ENCODE data around the gene HAPLN1. TPM values are rescaled to one million over a fixed set of nuclear protein-coding genes. Genes with fewer than 3 reads are reported as not detected.

The HAPLN1 gene
- total RNA-seq, 2 donors from 2014 or later, result 0.14 TPM; not detected in 1

GRCh38 chr5:83751201-83751600, 30.5 kb upstream of the HAPLN1 start:
- Histone ChIP-seq H3K9me3 (no peaks in the 10 kb centered on the region), H3K4me1 (replicated peaks) (no peaks in the 10 kb centered on the region), H3K36me3 (no peaks in the 10 kb centered on the region), H3K4me3 (no peak overlapping the region), H3K27ac (no peak overlapping the region), H3K27me3 (replicated peaks; ENCODE audit: insufficient read depth) (no peaks in the 10 kb centered on the region)
- no peak for DNase-seq (ENCODE audit: low spot score)
- intact Hi-C loops (cut with DNase I), result no loop called here
- 52% methylated on average over 1 of the region's 1 CpG for WGBS
- TF ChIP-seq POLR2A (IDR thresholded peaks at IDR 0.05) (no peak), POLR2AphosphoS5 (IDR thresholded peaks at IDR 0.05) (no peak)
- TF ChIP-seq, protein P1, sequence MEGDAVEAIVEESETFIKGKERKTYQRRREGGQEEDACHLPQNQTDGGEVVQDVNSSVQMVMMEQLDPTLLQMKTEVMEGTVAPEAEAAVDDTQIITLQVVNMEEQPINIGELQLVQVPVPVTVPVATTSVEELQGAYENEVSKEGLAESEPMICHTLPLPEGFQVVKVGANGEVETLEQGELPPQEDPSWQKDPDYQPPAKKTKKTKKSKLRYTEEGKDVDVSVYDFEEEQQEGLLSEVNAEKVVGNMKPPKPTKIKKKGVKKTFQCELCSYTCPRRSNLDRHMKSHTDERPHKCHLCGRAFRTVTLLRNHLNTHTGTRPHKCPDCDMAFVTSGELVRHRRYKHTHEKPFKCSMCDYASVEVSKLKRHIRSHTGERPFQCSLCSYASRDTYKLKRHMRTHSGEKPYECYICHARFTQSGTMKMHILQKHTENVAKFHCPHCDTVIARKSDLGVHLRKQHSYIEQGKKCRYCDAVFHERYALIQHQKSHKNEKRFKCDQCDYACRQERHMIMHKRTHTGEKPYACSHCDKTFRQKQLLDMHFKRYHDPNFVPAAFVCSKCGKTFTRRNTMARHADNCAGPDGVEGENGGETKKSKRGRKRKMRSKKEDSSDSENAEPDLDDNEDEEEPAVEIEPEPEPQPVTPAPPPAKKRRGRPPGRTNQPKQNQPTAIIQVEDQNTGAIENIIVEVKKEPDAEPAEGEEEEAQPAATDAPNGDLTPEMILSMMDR (IDR thresholded peaks at IDR 0.05), result no peak

DNA sequence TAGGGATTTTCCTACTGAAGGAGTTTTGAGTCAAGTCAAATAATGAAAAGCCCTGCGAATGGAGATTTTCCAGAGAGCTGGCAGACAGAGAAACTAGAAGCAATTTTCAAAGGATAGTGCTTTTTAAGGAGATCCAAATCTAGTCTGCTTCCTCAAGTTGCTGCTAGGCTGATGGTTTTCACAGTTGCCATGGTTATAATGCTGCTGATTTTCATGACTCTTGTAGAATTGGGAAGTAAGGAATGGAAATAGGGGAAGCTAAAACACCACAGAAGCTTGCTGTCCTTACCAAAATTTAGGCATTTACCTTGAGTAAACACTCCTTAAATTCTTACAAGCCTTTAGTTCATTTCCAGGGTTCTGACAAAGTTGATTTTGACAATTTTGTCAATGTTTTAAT, 30.1 kb upstream of the HAPLN1 start:
- no peak overlapping the region for H3K27ac ChIP-seq
- no peak overlapping the region for H3K4me3 ChIP-seq
- 89% methylated on average over 1 of the region's 1 CpG for WGBS
- H3K4me1 ChIP-seq (replicated peaks), result no peaks in the 10 kb centered on the region
- no peak for DNase-seq (ENCODE audit: low spot score)
- intact Hi-C loops (cut with DNase I), result no loop called here
- no peaks in the 10 kb centered on the region for H3K27me3 ChIP-seq (replicated peaks; ENCODE audit: insufficient read depth)
- no peaks in the 10 kb centered on the region for H3K9me3 ChIP-seq
- no peaks in the 10 kb centered on the region for H3K36me3 ChIP-seq
- TF ChIP-seq POLR2AphosphoS5 (IDR thresholded peaks at IDR 0.05), result no peak
- TF ChIP-seq POLR2A (IDR thresholded peaks at IDR 0.05), result no peak
- TF ChIP-seq, protein P1 (IDR thresholded peaks at IDR 0.05), result no peak

GRCh38 chr5:83745816-83746215, 25.2 kb upstream of the HAPLN1 start:
- Histone ChIP-seq H3K36me3 (no peaks in the 10 kb centered on the region), H3K27ac (no peak overlapping the region), H3K4me3 (no peak overlapping the region), H3K4me1 (replicated peaks) (no peaks in the 10 kb centered on the region), H3K27me3 (replicated peaks; ENCODE audit: insufficient read depth) (no peaks in the 10 kb centered on the region), H3K9me3 (no peaks in the 10 kb centered on the region)
- TF ChIP-seq POLR2AphosphoS5 (IDR thresholded peaks at IDR 0.05) (no peak), POLR2A (IDR thresholded peaks at IDR 0.05) (no peak)
- TF ChIP-seq, protein P1 (IDR thresholded peaks at IDR 0.05), result no peak
- 85% methylated on average over 2 of the region's 2 CpGs for WGBS
- intact Hi-C loops (cut with DNase I), result no loop called here
- no peak for DNase-seq (ENCODE audit: low spot score)

DNA sequence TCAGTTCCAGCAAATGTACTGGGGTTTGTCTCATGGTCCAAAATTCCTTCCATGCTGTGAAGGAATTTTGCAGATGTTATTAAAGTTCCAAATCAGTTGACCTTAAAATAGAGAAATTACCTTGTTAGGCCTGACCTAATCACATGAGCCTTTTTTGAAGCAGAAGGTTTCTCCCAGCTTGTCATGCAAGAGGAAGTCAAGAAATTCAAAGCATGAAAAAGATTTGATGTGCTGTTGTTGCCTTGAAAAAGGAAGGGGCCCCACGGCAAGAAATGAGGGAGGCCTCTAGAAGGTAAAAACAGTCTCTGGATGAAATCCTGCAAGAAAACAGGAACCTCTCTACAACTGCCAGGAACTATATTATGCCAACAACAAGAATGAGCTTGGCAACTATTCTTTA, 24.2 kb upstream of the HAPLN1 start:
- no peaks in the 10 kb centered on the region for H3K36me3 ChIP-seq
- no peak for DNase-seq (ENCODE audit: low spot score)
- no peak overlapping the region for H3K27ac ChIP-seq
- intact Hi-C loops (cut with DNase I), result no loop called here
- no peaks in the 10 kb centered on the region for H3K27me3 ChIP-seq (replicated peaks; ENCODE audit: insufficient read depth)
- no peak overlapping the region for H3K4me3 ChIP-seq
- TF ChIP-seq, protein P1 (IDR thresholded peaks at IDR 0.05), result no peak
- TF ChIP-seq POLR2A (IDR thresholded peaks at IDR 0.05) (no peak), POLR2AphosphoS5 (IDR thresholded peaks at IDR 0.05) (no peak)
- WGBS, result 74% methylated on average over 1 of the region's 1 CpG
- H3K9me3 ChIP-seq, result no peaks in the 10 kb centered on the region
- no peaks in the 10 kb centered on the region for H3K4me1 ChIP-seq (replicated peaks)

GRCh38 chr5:83742089-83742488, 21.4 kb upstream of the HAPLN1 start:
- DNase-seq (ENCODE audit: low spot score), result no peak
- H3K36me3 ChIP-seq, result no peaks in the 10 kb centered on the region
- intact Hi-C loops (cut with DNase I), result no loop called here
- WGBS, result 75% methylated on average over 4 of the region's 4 CpGs
- TF ChIP-seq POLR2A (IDR thresholded peaks at IDR 0.05), result no peak
- TF ChIP-seq, protein P1 (IDR thresholded peaks at IDR 0.05), result no peak
- no peak for TF ChIP-seq POLR2AphosphoS5 (IDR thresholded peaks at IDR 0.05)
- no peaks in the 10 kb centered on the region for H3K9me3 ChIP-seq
- no peak overlapping the region for H3K27ac ChIP-seq
- no peaks in the 10 kb centered on the region for H3K4me1 ChIP-seq (replicated peaks)
- no peaks in the 10 kb centered on the region for H3K27me3 ChIP-seq (replicated peaks; ENCODE audit: insufficient read depth)
- no peak overlapping the region for H3K4me3 ChIP-seq

Data from prostate gland (tissue), 2 donors.